Heart left ventricle (tissue), 13 donors: ENCODE results near the gene DHRS4L2.

Source experiments
- POLR2A ChIP-seq, 2 donors: fragments of 450-650 bp; IDR thresholded peaks; one replicate each; pipeline ENCODE4 v1.6.1; 2017; ENCODE audit warnings: antibody characterized with exemption in 2 of 2, mild to moderate bottlenecking in 2 of 2, moderate library complexity in 2 of 2
- TF ChIP-seq, protein P1 (sequence below), 12 donors: fragments of 200-600 bp; sonication (generic) in 4 of 12; IDR thresholded peaks; one replicate each; pipeline versions ENCODE4 v1.5.0 to v1.8.0; 2018 to 2022; ENCODE audit warnings: antibody characterized with exemption in 12 of 12, mild to moderate bottlenecking in 5 of 12
- donor health status: ischemic (EF 13 %, LVEDD 7.1; RV severe dilation, severe dysfunction).
- donor health status: DM: no; HTN: yes; CAD: no.
- donor health status: DM: no; HTN: no; CAD: no.
- donor health status: ischemic (EF 25% LVEDD 6.9; RV normal size, moderate dysfunction).
- donor health status: ischemic (EF 25% LVEDD 5.7; RV mildly dilated, moderate dysfunction).
- donor health status: ischemic (EF 35%, LVEDD 5.7; RV mildly dilated, moderate dysfunction).
- donor health status: nonischemic (EF 11% LVEDD 7.7; RV severe dilation, severe dysfunction).
- donor health status: DM: yes; HTN: yes; CAD: no.
- donor health status: PGD.
- donor health status: ischemic (EF 29% LVEDD 5.4; RV normal size, mild dysfunction).
- donor health status: nonischemic (EF 23%, LVEDD 6.1; RV moderate dilation, normal function).

DNA sequence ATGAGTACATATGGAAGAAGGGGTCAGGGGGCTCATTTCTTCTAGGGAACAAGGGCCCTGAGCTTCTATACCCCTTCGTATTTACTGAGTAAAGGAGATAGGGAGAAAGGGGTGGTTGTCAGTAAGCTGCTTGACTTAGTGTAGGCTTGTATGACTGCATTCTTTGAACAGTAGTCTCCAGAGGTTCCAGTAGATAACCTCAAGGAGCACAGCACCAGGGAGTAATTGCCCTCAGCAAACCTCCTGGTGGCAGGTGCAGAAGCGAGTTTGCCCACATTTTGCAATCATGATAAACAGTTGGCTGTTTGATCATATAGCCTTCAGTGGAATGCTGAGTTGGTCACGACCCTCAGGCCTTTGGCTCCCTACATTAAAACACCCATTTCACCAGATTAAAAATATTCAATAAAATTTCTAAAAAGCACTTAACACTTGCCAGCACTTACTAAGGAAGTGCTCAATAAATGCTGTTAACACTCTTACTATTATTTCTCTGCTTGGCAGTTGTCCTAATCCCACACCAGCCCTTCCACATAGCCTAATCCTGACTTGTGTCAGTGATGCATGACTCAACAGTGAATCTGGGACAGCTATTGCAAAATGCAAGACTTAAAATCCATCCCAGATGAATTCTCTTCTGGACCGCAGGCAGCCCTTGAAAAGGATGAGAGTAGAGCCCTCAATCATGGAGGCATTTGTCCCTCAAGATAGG is 3.7 kb upstream of the DHRS4L2 start:
- no peak for TF ChIP-seq POLR2A (IDR thresholded peaks at IDR 0.05)
- TF ChIP-seq, protein P1, sequence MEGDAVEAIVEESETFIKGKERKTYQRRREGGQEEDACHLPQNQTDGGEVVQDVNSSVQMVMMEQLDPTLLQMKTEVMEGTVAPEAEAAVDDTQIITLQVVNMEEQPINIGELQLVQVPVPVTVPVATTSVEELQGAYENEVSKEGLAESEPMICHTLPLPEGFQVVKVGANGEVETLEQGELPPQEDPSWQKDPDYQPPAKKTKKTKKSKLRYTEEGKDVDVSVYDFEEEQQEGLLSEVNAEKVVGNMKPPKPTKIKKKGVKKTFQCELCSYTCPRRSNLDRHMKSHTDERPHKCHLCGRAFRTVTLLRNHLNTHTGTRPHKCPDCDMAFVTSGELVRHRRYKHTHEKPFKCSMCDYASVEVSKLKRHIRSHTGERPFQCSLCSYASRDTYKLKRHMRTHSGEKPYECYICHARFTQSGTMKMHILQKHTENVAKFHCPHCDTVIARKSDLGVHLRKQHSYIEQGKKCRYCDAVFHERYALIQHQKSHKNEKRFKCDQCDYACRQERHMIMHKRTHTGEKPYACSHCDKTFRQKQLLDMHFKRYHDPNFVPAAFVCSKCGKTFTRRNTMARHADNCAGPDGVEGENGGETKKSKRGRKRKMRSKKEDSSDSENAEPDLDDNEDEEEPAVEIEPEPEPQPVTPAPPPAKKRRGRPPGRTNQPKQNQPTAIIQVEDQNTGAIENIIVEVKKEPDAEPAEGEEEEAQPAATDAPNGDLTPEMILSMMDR (IDR thresholded peaks at IDR 0.05) = no peak
